SKM-1 (cell line): Measurements from ENCODE around the gene CCNB1IP1.
"Not testable (repeated sequence)": the region's sequence is repeated elsewhere in the genome, so short reads cannot be mapped to it uniquely, and the experiment has no call there.

ENCODE experiments used
- DNase-seq: peaks from one replicate; lab custom pipeline; 2025; ENCODE audit not compliant: unreplicated experiment; lab: John Stamatoyannopoulos, UW

CCNB1IP1 gene

GRCh38 chr14:20332788-20333493 lies at the start of gene CCNB1IP1:
Gene CCNB1IP1 (minus strand): TSS chr14:20333279. CDS start chr14:20316523, 16,756 bp downstream.
- DNase-seq, result peak; percentile 56

DNA sequence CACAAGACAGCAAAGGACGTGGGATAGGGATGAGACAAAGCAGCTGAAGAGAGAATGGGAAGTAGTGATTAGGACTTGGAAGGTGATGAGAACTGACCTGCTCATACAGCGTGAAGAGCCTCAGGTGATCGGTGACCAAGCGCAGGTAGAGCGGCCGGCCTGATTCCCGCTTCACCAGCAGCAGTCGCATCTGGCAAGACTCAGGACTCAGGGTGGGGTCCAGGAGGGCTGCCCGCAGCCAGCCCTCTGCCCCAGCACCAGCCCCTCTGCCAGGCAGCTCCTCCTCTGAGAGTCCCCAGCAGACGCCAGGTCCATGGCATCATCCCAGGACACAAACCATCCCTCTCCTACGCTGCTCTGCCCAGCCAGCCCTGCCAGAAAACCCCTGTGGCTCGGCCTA lies 49.4 kb upstream of the CCNB1IP1 start:
- no peak for DNase-seq

GRCh38 chr14:20381341-20381740 lies 48.3 kb upstream of the CCNB1IP1 start:
- DNase-seq, result no peak

DNA sequence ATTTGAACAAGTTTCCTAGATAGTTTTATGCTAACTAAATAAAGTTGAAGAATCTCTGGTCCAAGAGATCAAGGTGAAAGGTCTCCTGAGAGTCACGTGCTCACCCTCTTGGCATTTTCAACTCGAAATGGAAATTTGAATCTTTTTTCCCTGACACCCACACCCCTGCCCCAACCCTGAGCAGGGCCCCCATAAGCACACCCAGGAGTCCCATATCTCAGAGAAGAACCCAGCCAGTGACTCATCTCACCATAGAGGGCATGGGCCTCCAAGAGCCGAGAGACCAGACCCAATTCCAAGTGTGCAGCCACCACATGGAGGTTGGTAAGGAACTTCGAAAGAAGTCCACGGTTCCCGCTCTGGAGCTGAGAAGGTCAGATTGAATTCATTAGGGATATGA lies 47.6 kb upstream of the CCNB1IP1 start:
- DNase-seq, result no peak

DNA sequence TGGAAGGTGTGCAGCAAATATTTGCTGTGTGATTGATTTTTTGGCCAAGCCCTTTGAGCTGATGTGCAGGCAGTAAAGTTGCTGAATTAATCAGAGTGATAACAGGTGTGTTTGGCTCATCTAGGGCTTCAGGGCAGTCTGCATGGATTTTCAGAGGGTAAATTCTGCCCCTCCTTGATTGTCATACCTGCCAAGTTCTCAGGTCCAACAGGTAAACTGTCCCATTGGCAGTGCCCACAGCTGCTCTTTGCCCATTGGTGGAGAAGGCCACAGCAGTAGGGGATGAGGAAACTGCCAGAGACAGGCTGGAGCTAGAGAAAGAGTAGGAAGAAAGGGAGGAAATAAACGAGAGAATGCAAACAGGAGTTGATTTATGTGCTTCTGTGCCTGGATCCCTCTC lies 46.7 kb upstream of the CCNB1IP1 start:
- DNase-seq, result no peak

DNA sequence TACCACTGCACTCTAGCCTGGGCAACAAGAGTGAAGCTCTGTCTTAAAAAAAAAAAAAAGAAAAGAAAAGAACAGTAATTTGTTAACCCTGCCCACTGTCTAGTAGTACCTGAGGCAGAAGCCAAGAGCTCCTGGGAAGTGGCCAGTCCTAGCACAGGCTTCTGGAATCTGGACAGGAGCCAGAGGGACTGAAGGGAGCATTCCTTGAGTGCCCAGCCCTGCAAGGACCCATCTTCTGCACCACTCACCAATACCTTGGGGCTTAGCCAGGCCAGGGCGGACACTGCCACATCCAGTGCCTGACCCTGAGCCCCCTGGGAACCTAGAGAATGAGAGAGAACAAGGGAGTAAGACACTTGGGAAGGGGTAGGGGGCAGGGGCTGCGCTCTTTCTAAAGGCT lies 44.1 kb upstream of the CCNB1IP1 start:
- DNase-seq, result no peak

DNA sequence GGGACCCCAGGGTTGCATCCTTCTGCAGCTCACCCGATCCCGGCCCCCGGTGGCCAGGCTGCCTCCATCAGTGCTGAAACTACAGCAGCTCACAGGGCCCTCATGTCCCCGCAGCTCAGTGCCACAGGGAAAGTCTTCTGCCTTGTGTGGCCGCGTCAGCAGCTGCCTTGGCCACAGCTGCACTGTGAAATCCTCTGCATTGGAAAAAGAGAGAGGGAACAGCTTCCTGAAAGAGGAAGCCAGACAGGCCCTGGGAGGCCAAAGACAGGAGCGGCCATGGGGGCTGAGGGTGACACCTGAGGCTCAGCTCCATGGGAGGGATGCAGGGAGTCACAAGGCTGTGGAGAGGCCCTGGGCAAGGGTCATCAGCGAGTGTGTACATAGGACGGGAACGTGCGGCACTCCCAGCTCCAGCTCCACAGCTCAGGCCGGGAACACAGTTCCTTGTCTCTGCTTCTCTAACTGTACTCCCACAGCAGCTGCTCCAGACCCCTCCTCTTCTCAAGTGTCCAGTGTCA lies 43.1 kb upstream of the CCNB1IP1 start:
- no peak for DNase-seq

DNA sequence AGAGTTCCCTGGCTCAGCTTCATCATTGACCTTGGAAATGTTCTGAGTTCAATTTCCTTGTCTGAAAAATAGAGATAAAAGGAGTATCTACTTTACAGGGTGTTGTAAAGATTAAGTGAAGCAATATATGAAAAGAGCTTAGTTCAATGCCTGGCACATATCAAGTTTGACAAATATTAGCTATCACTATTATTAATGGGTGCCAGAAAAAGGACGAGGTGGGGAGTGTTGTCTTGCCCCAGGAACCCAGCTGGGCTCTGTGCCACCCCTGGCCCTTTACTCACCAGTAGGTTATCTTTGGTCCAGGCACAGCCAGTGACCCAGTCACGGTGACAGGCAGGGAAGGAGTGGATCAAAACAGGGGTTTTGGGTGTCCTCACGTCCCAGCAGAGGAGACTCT lies 42.4 kb upstream of the CCNB1IP1 start:
- no peak for DNase-seq

DNA sequence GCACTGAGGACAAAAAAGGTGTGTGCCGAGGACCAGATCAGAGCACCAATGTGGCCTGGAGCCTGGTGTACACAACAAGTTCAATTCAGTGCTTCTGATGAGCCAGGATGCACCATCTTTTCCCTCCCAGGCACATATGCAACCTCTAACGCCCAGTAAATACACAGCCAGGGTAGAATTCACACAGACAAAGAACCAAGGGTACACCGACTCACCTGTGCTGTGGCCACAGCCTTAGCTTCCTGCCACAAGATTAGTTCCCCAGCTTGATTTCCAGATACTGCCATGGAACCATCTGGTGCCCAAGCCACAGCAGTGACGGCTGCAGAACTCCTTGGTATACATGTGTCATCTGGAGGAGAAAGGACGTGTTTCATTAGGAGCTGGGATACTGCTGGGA lies 39.7 kb upstream of the CCNB1IP1 start:
- DNase-seq, result no peak

DNA sequence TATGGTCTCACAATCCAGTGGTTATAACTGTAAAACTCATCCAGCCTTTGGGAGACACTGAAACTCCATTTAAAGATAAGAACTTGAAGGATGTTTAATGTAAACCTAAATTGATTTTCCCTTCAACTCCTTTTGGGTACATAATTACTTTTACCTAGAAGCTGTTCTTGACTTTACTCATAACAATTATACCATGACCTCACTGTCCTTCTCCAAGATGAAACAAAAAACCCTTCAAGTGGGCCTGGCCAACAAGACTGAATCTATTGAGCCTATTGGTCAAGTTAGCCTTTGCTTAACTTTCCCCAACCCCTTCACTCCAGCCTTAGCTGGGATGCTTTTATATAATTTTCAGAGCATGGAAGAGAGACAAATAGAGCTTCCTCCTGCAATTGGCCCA lies 32.8 kb upstream of the CCNB1IP1 start:
- no peak for DNase-seq

GRCh38 chr14:20358474-20358873 lies 25.4 kb upstream of the CCNB1IP1 start:
- not testable (repeated sequence) for DNase-seq

DNA sequence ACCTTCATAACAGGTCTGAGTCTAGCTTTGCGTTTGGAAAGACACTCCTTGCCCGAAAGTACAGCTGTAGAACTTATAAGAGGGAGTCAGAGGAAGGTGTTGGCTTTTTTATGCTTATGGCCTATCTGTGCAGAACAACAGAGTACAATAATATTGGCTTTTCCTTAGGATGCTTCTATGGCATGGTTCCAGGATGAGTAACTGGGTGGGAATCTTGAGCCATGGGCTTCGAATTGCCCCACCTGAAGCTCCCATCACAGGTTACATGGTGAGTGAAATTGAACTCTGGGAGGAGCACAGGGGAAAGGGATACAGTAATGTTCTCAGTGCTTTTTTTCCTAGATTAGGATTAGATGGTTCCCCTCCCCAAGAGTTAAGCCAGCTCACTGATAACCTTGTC lies 23.3 kb upstream of the CCNB1IP1 start:
- no peak for DNase-seq

- no peak for DNase-seq
Observed at GRCh38 chr14:20350860-20351259, 17.8 kb upstream of the CCNB1IP1 start.

DNA sequence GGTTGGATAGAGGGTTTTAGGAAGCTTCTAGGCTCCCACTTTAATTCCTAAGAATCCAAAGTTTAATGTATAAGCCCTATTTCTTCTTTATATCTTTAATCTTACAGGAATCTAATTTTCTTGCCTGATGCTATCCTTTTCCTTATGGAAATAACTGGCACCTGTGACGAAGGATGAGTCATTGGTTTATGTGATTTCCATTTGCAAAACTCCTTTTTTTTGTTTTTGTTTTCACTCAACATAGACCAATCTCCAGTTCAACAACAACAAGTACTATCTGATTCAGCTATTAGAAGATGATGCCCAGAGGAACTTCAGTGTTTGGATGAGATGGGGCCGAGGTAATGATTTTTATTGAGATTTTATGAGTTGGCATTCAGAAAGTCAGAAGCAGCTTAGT lies 17.2 kb upstream of the CCNB1IP1 start:
- DNase-seq, result no peak

GRCh38 chr14:20347747-20348146 lies 14.7 kb upstream of the CCNB1IP1 start:
- no peak for DNase-seq

- DNase-seq, result no peak
Observed at GRCh38 chr14:20346713-20347112, 13.6 kb upstream of the CCNB1IP1 start.

GRCh38 chr14:20345366-20345765 lies 12.3 kb upstream of the CCNB1IP1 start:
- no peak for DNase-seq

DNA sequence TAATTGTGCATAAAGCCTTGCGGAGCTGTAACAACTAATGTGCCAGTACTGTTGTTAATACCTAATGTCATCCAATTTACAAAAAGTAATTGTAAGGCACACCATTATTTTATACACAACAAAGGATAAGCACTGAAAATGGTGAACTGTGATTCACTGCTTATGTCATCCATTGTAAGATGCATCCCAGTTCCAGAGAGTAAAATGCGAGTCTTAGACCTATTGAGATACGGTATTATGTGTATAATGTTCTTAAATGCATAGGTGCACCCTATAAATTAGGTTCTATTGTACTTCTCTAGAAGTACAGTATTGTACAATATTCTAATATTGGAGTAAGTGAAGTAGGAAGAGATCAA lies 10.8 kb upstream of the CCNB1IP1 start:
- no peak for DNase-seq

DNA sequence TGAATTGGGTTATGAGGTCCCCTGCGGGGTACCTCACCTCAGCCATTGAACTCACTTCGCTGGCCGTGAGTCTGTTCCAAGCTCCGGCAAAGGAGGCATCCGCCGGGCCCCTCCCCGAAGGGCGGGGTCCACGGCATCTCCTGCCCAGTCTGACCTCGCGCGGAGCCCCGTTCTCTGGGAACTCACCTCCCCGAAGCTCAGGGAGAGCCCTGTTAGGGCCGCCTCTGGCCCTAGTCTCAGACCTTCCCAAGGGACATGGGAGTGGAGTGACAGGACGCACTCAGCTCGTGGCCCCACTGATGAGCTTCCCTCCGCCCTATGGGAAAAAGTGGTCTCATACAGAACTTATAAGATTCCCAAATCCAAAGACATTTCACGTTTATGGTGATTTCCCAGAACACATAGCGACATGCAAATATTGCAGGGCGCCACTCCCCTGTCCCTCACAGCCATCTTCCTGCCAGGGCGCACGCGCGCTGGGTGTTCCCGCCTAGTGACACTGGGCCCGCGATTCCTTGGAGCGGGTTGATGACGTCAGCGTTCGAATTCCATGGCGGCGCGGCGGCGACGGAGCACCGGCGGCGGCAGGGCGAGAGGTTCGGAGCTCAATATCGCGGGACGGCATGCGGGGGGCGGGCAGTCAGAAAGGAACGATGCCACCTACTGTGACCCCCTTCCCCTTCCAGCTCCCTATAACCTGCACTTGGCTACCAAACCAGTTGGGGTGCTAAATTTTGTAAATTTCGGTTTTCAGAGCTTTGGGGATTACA lies 10.2 kb upstream of the CCNB1IP1 start, which contains the start of gene PARP2:
Gene PARP2 (plus strand): TSS at position 544 of the 770 bp plus-strand sequence. CDS start 7 bp downstream, at position 551.
- peak; percentile 91 for DNase-seq

GRCh38 chr14:20341646-20342045 lies 8.6 kb upstream of the CCNB1IP1 start:
- no peak for DNase-seq

GRCh38 chr14:20341032-20341431 lies 8.0 kb upstream of the CCNB1IP1 start:
- not testable (repeated sequence) for DNase-seq

DNA sequence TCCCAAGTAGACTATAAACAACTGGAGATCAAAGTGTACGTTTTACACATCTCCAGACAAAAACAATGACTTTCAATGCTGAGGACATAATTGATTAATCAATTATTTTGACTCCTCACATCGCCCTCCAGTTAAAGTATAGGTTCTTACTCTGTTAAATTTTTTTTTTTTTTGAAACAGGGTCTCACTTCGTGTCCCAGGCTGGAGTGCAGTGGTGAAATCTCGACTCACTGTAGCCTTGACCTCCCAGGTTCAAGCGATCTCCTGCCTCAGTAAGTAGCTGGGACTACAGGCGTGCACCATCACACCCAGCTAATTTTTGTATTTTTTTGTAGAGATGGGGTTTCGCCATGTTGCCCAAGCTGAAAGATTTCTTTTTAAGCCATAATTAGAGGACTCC lies 938 bp upstream of the CCNB1IP1 start:
- no peak for DNase-seq
